GM12878 (cell line): ENCODE results near the gene VWA7. TPM values are rescaled to one million over a fixed set of nuclear protein-coding genes. Genes with fewer than 3 reads are reported as not detected.

Experiments used
- ATAC-seq: fragments of 200-7000 bp; cut with Tn5 transposase; 3 replicates; pipeline ENCODE4 v1.9.1; 2020; ENCODE audit warnings: mild to moderate bottlenecking, moderate library complexity
- BruUV-seq: library from RNA; stranded (reverse); fragments of 400-500 nt; replicated peaks from 2 replicates; lab custom pipeline; 2021; lab: Mats Ljungman, UMichigan
- CTCF ChIA-PET: fragments of 300-600 bp; sonication (Branson Sonifier 250); formaldehyde crosslinking; extraction: SDS; loops from one replicate; lab custom pipeline; 2021; ENCODE audit warnings: inconsistent platforms; lab: Yijun Ruan, JAX
- POLR2A ChIA-PET: fragments of 350-600 bp; formaldehyde crosslinking; extraction: SDS; loops from one replicate; lab custom pipeline; 2021; ENCODE audit warnings: inconsistent platforms; lab: Charles Lee
- RAD21 ChIA-PET: fragments of 300-600 bp; sonication (Branson Sonifier 250); formaldehyde crosslinking; loops from one replicate; lab custom pipeline; 2023; ENCODE audit warnings: antibody characterized with exemption; ENCODE audit not compliant: unreplicated experiment; lab: Charles Lee
- SMC1A ChIA-PET: fragments of 300-600 bp; sonication (Branson Sonifier 250); formaldehyde crosslinking; loops from one replicate; lab custom pipeline; 2023; ENCODE audit not compliant: unreplicated experiment, uncharacterized antibody; lab: Charles Lee
- DNase-seq: peaks from one replicate; pipeline ENCODE4 v3.0.0-alpha.2; 2011; ENCODE audit warnings: low read depth, low spot score
- FAIRE-seq: peaks from 3 replicates; lab custom pipeline; 2011; peaks lifted over from hg19 to GRCh38; lab: Jason Lieb, UNC
- H2AFZ ChIP-seq: 2 replicates; pipeline ENCODE4 v1.6.0; 2011; ENCODE audit warnings: low read depth, low read length, control low read depth; ENCODE audit not compliant: control insufficient read depth
- H3K27ac ChIP-seq: 2 replicates; pipeline ENCODE4 v1.5.1; 2011; ENCODE audit warnings: control low read depth; ENCODE audit not compliant: control insufficient read depth, insufficient read depth
- H3K27me3 ChIP-seq, 2 experiments: replicated peaks in 1 of 2; 2 replicates each; pipeline versions ENCODE4 v1.6.0 to v1.6.1; 2011; ENCODE audit warnings: low read length in 1 of 2; ENCODE audit not compliant: control insufficient read depth in 2 of 2, insufficient read depth in 2 of 2
- H3K36me3 ChIP-seq, 2 experiments: 2 replicates each; pipeline ENCODE4 v1.5.1; 2011; ENCODE audit warnings: low read length in 1 of 2; ENCODE audit not compliant: control insufficient read depth in 2 of 2, insufficient read depth in 2 of 2
- H3K4me1 ChIP-seq: 2 replicates; pipeline ENCODE4 v1.6.1; 2011; ENCODE audit warnings: mild to moderate bottlenecking, low read length, moderate library complexity, mixed read lengths; ENCODE audit not compliant: control insufficient read depth, insufficient read depth
- H3K4me2 ChIP-seq: 2 replicates; pipeline ENCODE4 v1.6.0; 2011; ENCODE audit warnings: control low read depth; ENCODE audit not compliant: control insufficient read depth, insufficient read depth
- H3K4me3 ChIP-seq: fragments of 200-600 bp; sonication (generic); 2 replicates; pipeline ENCODE4 v1.5.1; 2016
- H3K79me2 ChIP-seq: 2 replicates; pipeline ENCODE4 v1.6.0; 2011; ENCODE audit warnings: low read length; ENCODE audit not compliant: control insufficient read depth, insufficient read depth
- H3K9ac ChIP-seq: 2 replicates; pipeline ENCODE4 v1.8.0; 2011; ENCODE audit warnings: low read length, control low read depth, mixed read lengths; ENCODE audit not compliant: control insufficient read depth, insufficient read depth
- H3K9me3 ChIP-seq: replicated peaks from 3 replicates; pipeline ENCODE4 v1.5.1; 2011; ENCODE audit warnings: mild to moderate bottlenecking, low read length; ENCODE audit not compliant: control insufficient read depth, insufficient read depth
- H4K20me1 ChIP-seq: 2 replicates; pipeline ENCODE4 v1.6.0; 2011; ENCODE audit not compliant: control insufficient read depth, insufficient read depth
- GATAD2B ChIP-seq: fragments of 450-650 bp; conservative IDR thresholded peaks from 2 replicates; pipeline ENCODE4 v1.6.1; 2017; ENCODE audit warnings: low read depth, mild to moderate bottlenecking, moderate library complexity
- LARP7 ChIP-seq: fragments of 450-650 bp; IDR thresholded peaks from 2 replicates; pipeline ENCODE4 v1.6.1; 2017; ENCODE audit warnings: mild to moderate bottlenecking
- MYB ChIP-seq: fragments of 150-350 bp; IDR thresholded peaks from 2 replicates; pipeline ENCODE4 v1.6.1; 2014; ENCODE audit warnings: mild to moderate bottlenecking, low read depth, low read length, borderline replicate concordance
- NR2F1 ChIP-seq: fragments of 450-650 bp; conservative IDR thresholded peaks from 2 replicates; pipeline ENCODE4 v1.6.1; 2017; ENCODE audit warnings: mild to moderate bottlenecking
- POLR2A ChIP-seq: IDR thresholded peaks from 2 replicates; pipeline ENCODE4 v1.6.1; 2011; ENCODE audit warnings: low read depth, mild to moderate bottlenecking, low read length
- POLR2AphosphoS5 ChIP-seq: IDR thresholded peaks from 2 replicates; pipeline ENCODE4 v1.6.1; 2011; ENCODE audit warnings: mild to moderate bottlenecking, low read length, inconsistent platforms
- RFX5 ChIP-seq: IDR thresholded peaks from 2 replicates; pipeline ENCODE4 v1.6.1; 2011; ENCODE audit warnings: low read depth, low read length, improper control_type of control experiment
- ZBED1 ChIP-seq: IDR thresholded peaks from 2 replicates; pipeline ENCODE4 v1.6.1; 2016; ENCODE audit warnings: borderline replicate concordance
- WGBS: methylation state at CpG from one replicate; pipeline ENCODE4 v1.1.6; 2016; ENCODE audit warnings: low lambda C conversion rate; ENCODE audit not compliant: insufficient replicate concordance, insufficient coverage; ENCODE audit errors: missing lambda C conversion rate; 5-methylcytosine and 5-hydroxymethylcytosine counted together
- in situ Hi-C: fragments of 300-500 bp; cut with MboI; formaldehyde crosslinking; loops from 9 replicates; pipeline ENCODE4 v1.14.3; 2018; ENCODE audit warnings: mixed read lengths
- intact Hi-C: fragments of 100-400 bp; cut with micrococcal nuclease; formaldehyde crosslinking; loops from one replicate; pipeline ENCODE4 v1.14.2; 2022; ENCODE audit not compliant: unreplicated experiment
- polyA plus RNA-seq, 11 experiments: library from polyadenylated mRNA; depleted of rRNA in 4 of 11; unstranded in 6 of 11; stranded (reverse) in 5 of 11; fragments of >200 nt; fragmentation: Nextera tagmentation in 4 of 11; fragmentation: Illumina TruSeq in 1 of 11; extraction: Ambion mirVana in 4 of 11; extraction: Trizol in 1 of 11; gene quantifications; 1 replicate in 1 of 11; 2 replicates in 10 of 11; pipeline versions ENCODE4 v1.2.1 to v1.2.3, GENCODE V29; 2011 to 2016; ENCODE audit warnings: inconsistent platforms in 2 of 11, missing spikeins in 2 of 11, low read depth in 1 of 11
- total RNA-seq, 4 experiments: library from RNA; depleted of rRNA in 3 of 4; stranded (reverse); fragments of >200 nt in 3 of 4; fragmentation: Illumina TruSeq in 1 of 4; extraction: Trizol in 1 of 4; gene quantifications; 2 replicates each; pipeline versions ENCODE4 v1.2.1 to v1.2.3, GENCODE V29; 2013 to 2021
- TF ChIP-seq, protein P1 (sequence below): IDR thresholded peaks from 2 replicates; pipeline ENCODE4 v1.6.1; 2012; ENCODE audit warnings: mild to moderate bottlenecking, low read depth, low read length

The VWA7 gene
- total and polyA plus RNA-seq, 10 of the 15 experiments (the other 5 are each of a cell fraction or from before 2014, with no cell fraction given) = 0.11 to 3.1 (median 1.2) TPM; not detected in 1

DNA sequence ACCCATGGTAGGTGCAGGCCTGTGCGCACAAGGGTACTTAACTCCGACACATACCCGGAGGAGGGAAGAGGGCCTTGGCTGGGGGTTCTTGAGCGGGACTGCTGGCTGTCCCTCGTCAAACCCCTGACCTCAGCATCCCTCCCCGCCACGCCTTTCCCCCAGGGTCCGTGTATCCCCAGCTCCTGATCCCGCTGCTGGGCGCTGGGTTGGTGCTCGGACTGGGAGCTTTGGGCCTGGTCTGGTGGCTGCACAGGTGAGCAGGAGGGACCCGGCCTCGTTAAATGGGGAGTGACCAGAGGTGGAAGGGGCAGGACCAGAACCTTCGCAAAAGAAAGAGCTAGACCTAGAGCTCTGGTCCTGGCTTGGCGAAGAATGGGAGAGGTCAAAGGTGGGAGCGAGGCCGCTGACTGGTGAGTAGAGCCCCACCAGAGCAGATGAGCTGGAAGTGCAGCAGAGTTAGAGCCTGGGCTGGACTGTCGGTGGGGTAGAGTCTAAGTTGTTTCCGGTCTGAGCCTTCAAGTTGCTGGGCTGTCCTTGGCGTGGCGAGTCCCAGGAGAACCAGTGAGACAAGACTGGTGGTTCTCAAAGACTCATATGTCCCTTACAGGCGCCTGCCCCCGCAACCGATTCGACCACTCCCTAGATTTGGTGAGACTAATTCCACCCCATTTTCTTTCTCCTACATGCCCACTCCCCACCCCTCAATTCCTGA is 53.0 kb downstream of the VWA7 start:
- Histone ChIP-seq H4K20me1 (no peaks in the 10 kb centered on the region), H3K4me3 (no peak overlapping the region)
- DNase-seq = no peak
- BruUV-seq = no TSS peak
- POLR2A ChIA-PET = interaction anchor here (1.1 kb wide), 1 partner anchor 72 kb away, joined by 4 read pairs; the partner anchor contains the start of gene BAG6
- SMC1A ChIA-PET = interaction anchor here (0.7 to 2.0 kb wide), 4 partner anchors 9 to 46 kb away, joined by 3 to 7 read pairs (median 4); partner anchors contain the start of genes LY6G6D and LY6G6F
- TF ChIP-seq POLR2A (no peak), MYB (no peak), POLR2AphosphoS5 (no peak), RFX5 (no peak), NR2F1 (no peak), LARP7 (no peak), ZBED1 (no peak), GATAD2B (no peak)
- TF ChIP-seq, protein P1, sequence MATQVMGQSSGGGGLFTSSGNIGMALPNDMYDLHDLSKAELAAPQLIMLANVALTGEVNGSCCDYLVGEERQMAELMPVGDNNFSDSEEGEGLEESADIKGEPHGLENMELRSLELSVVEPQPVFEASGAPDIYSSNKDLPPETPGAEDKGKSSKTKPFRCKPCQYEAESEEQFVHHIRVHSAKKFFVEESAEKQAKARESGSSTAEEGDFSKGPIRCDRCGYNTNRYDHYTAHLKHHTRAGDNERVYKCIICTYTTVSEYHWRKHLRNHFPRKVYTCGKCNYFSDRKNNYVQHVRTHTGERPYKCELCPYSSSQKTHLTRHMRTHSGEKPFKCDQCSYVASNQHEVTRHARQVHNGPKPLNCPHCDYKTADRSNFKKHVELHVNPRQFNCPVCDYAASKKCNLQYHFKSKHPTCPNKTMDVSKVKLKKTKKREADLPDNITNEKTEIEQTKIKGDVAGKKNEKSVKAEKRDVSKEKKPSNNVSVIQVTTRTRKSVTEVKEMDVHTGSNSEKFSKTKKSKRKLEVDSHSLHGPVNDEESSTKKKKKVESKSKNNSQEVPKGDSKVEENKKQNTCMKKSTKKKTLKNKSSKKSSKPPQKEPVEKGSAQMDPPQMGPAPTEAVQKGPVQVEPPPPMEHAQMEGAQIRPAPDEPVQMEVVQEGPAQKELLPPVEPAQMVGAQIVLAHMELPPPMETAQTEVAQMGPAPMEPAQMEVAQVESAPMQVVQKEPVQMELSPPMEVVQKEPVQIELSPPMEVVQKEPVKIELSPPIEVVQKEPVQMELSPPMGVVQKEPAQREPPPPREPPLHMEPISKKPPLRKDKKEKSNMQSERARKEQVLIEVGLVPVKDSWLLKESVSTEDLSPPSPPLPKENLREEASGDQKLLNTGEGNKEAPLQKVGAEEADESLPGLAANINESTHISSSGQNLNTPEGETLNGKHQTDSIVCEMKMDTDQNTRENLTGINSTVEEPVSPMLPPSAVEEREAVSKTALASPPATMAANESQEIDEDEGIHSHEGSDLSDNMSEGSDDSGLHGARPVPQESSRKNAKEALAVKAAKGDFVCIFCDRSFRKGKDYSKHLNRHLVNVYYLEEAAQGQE = no peak
- TF ChIP-seq, all 136 proteins: peak for 0
- H3K27ac ChIP-seq = no peak overlapping the region
- H3K9ac ChIP-seq = no peak overlapping the region
- H3K79me2 ChIP-seq = no peaks in the 10 kb centered on the region
- no peaks in the 10 kb centered on the region for H3K9me3 ChIP-seq
- no peak overlapping the region for H2AFZ ChIP-seq
- H3K27me3 ChIP-seq = no peaks in the 10 kb centered on the region; a peak in 1 of 4 replicates
- WGBS = 86% methylated on average over 24 of the region's 25 CpGs
- in situ Hi-C loops = no loop called here
- peaks cover 22% of the 10 kb centered on the region for H3K4me1 ChIP-seq
- intact Hi-C loops = no loop called here
- FAIRE-seq = no peak
- no peak for ATAC-seq
- H3K4me2 ChIP-seq = no peak overlapping the region
- peaks cover 0 to 2% of the 10 kb centered on the region in 2 experiments; a peak in 3 of 4 replicates for H3K36me3 ChIP-seq
- RAD21 ChIA-PET = no interaction called here
- CTCF ChIA-PET = interaction anchor here (1.2 to 2.8 kb wide), 3 partner anchors 10 to 103 kb away, joined by 3 to 12 read pairs (median 5); partner anchors contain the start of gene HSPA1B
